HG03378 (cell line): Measurements from ENCODE around the gene ANK2.
A peak's percentile ranks its signal among the peaks of the same experiment; 100 is the strongest.

Experiments
- ATAC-seq: cut with Tn5 transposase; IDR thresholded peaks from one replicate; pipeline ENCODE4 v1.9.1; 2021; ENCODE audit warnings: mild to moderate bottlenecking, moderate library complexity; ENCODE audit not compliant: unreplicated experiment

Gene ANK2

DNA sequence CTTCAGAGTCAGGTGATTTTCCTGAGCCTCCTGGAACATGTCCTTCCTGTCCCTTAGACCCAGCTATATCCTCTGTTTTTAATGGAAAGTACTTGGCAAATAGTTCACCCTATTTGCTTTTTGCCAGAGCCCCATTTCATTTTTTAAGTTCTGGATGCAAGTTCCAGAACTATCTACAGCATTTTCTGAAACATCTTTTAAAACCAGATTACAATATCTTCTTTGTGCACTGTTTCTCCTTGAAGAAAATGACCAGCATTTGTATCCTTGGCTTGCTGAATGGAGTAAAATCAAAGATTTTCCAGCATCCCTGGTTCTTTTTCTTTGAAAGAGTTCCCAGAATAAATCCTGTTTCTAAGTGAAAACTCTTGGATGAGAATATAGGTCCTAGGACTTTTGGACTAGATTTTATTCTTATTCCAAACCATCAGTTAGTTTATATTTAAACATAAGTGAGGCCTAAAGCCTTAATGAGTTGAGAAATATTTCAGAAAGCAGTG, 224.3 kb downstream of the ANK2 start:
- ATAC-seq = no peak

GRCh38 chr4:113276464-113277170, 227.2 kb downstream of the ANK2 start:
- no peak for ATAC-seq

- peak; percentile 98 for ATAC-seq
Observed at GRCh38 chr4:113278324-113278934, 229.0 kb downstream of the ANK2 start.

DNA sequence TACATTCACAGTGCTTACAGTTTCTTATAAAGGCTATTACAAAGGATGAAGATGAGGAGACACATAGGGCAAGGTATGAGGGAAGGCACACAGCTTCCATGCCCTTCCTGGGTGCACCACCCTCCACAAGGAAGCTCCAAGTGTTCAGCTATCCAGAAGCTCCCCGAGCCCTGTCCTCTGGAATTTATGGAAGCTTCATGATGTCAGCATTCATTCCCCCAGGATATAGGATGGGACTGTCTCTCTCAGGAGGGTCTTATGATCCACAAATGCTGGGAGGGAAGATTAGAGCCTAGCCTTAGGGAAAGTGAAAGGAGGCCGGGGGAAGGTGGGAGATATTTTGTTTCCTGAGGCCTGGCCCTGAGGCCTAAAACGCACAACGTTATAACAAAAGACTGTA, 236.0 kb downstream of the ANK2 start:
- ATAC-seq = no peak

DNA sequence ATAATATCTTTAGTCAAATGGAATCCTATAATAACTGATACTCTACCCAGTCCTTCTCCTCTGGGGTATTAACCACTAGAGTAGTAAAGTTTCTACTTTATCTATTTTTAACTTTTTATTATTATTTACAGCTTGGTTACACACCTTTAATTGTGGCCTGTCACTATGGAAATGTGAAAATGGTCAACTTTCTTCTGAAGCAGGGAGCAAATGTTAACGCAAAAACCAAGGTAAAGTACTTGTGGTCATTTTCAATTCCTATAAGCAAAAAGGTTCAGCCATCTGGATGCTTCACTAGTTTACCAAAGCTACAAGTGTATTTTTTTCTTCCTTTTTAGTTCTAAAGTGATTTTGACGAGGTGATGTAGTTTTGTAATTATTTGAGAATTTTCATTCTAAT, 238.8 kb downstream of the ANK2 start:
- ATAC-seq = no peak

DNA sequence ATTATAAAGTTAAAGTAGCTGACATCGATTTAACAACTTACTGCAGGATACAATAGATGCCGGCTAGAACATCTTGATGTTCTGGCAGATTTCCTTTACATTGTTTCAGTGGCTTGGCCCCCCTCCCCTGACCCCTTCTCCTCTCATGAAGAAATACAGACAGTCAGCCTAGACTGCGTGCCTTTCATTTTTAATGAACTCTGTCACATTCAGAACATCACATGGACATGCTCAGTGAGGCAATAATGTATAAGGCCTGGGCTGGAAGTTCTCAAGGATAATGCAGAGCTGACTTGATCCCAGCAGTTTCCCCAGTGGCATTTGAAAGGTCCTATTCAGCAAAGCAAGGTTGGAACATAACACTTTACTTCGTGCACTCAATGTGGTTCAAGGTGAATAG, 239.2 kb downstream of the ANK2 start:
- ATAC-seq = no peak

DNA sequence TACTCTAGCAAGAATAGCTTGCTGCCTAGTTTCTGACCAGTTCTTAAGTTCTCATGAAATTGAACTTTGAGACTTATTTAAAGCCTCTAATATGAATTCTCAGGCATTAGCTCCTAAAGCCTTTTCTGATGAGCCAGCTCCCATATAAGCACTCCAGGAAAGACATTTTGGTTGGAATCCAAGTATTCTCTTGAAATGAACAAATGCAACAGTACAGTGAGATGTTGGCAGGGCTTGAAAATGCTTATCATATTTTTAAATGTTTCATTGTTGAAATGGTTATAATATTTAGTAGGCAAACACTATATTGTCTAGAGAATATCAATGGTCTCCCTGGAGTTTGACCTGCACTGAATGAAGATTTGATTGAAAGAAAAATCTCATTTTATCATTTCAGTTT, 240.3 kb downstream of the ANK2 start:
- no peak for ATAC-seq

GRCh38 chr4:113290666-113291065, 241.2 kb downstream of the ANK2 start:
- no peak for ATAC-seq

GRCh38 chr4:113292371-113293042, 243.1 kb downstream of the ANK2 start:
- ATAC-seq = no peak

- no peak for ATAC-seq
Observed at GRCh38 chr4:113293043-113293560, 243.6 kb downstream of the ANK2 start.

DNA sequence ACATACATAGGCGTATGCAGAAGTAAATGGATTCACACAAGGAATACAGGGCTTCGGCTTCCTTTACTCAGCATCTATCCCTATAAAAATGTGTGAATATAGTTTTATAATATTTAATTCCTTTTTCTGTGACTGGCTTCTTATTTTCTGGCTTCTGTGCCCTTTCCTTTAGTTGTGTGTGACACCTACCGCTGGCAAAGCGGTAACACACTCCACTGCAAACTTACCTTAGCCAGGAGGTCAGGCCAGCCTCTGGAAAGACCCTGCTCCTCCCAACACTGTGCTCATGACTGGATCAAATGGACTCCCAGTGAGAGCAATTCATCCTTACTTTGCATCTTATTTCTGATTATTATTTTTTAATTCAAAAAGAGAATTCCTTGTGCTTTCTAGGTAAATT, 244.2 kb downstream of the ANK2 start:
- ATAC-seq = no peak

DNA sequence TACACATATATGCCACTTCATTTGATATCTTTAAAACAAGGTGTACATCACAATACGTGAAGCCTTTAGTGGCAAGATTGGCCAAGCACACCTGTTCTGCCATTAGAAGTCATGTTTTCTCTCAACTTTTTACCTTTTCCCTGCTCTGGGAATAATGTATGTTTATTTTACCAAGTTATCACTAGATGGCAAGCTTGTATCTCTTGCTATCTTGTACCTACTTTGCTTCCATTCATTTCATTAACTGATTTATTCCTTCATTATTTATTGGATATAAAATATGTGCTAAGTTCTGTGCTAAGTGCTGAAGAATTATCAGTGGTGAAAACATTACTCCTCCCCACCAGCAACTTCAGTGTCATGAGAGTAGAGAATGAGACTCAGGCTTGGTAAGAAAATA, 245.5 kb downstream of the ANK2 start:
- no peak for ATAC-seq

DNA sequence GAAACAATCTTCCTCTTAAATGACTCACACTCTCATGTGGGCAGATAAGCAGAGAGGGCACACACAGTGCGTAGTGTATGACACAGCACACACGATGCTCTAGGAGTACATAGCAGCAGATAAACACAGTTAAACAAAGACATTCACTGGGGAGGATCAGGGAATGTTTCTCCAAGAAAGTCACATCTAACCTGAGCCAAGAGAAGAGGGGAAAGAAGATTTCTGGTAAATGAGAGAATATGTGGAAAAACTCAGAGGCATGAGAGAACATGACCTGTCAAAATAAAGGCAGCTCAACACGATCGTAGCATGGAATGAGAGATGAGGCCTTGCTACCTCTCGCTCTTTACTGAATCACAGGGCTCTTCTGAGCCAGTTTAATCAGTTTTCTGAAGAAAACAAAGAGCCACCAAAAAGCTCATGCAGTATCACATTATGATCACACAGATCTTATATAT, 251.0 kb downstream of the ANK2 start:
- no peak for ATAC-seq

- no peak for ATAC-seq
Observed at GRCh38 chr4:113302051-113302450, 252.6 kb downstream of the ANK2 start.

DNA sequence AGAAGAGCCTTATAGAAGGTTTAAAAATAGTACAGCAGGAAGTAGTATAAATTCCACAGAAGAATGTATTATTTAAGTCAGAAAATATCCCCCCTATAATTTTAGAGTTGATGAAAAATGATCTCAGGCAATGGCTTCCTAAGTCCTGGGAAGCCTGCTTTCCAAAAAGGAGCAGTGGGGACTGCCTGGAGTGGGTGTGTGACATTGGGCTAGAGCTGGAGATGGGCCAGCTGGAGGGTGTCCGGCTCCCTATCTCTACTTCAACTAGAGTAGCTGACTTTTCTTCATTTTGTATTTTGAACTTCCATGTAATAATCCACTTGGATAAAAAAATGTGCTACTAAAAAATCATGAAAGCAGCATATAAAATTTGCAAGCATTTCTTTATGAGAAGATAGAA, 253.9 kb downstream of the ANK2 start:
- no peak for ATAC-seq

- ATAC-seq = no peak
Observed at GRCh38 chr4:113311047-113311446, 261.6 kb downstream of the ANK2 start.

DNA sequence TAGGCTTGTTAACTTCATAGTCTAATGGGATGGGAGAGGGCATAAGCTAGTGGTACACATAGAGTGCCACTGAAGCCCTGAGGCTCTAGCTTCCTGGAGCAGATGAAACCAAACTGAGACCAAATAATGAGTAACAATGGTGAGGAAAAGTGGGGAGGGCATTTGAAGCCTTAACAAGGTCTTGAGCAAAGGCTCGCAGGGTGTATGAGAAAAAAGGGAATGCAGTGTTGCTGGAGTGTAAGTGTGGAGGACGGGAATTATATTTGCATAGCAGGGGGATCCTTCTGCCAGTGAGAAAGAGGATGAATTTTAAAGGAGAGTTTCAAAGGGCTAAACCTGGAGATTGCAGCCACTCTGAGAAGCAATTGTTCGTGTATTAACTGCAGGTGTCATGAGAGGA, 263.1 kb downstream of the ANK2 start:
- ATAC-seq = no peak

- ATAC-seq = no peak
Observed at GRCh38 chr4:113314426-113314825, 265.0 kb downstream of the ANK2 start.

DNA sequence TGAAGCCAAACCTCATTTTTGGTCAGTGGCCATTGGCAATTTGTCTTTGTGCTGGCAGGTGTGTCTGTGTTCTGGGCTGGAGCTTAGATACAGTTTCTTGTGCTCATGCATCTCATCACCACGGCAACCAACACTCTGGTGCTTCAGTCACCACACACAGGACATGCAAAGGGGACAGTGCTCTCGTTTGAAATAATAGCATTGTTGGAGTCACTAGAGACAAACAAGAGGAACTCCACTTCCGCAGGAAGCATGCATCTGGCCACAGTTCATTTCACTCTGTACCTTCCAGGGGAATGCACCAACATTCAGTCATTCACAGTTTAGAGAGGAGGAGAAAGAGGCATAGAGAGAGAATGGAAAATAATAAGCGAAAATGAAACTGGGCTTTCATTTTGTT, 267.4 kb downstream of the ANK2 start:
- ATAC-seq = peak; percentile 98

DNA sequence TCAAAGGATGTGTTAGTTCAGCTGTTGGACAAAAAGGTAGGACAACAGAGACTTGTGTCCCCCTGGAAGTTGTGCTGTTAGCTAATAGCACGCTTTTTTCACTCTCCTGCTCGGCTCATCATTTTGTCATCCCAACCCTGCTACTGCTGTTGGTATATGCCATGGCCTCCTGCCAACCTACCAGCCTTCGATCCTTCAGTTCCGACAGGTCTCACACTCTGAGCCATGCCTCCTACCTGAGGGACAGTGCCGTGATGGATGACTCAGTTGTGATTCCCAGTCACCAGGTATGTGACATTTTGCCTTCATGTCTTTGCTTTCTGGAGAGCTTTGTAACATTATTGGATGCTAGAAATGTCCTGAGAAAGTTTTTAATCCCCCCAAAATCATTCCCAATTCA, 268.1 kb downstream of the ANK2 start:
- no peak for ATAC-seq

DNA sequence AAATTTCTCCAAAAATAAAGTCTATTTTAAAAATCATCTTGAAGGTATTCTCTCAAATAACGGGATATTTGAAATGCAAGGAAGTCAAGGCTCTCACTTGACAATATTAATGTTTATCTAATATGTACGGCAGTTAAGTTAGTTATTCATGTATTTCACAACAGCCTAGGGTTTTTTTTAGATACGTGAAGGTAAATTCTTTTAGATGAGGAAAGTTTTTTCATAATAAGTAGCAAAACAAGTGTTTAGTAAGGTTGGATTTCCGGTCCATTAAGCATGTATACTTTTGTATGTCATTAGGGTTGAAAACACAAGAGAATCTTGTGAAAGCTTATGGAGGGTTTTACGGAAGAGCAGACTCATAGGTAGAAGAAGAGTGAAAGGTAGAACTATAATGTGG, 273.3 kb downstream of the ANK2 start:
- ATAC-seq = no peak
